HG03378 (cell line): ENCODE results near the gene MLX.
"Not testable (repeated sequence)": the region's sequence is repeated elsewhere in the genome, so short reads cannot be mapped to it uniquely, and the experiment has no call there.

Experiments used
- ATAC-seq: cut with Tn5 transposase; IDR thresholded peaks from one replicate; pipeline ENCODE4 v1.9.1; 2021; ENCODE audit warnings: mild to moderate bottlenecking, moderate library complexity; ENCODE audit not compliant: unreplicated experiment

The MLX gene

GRCh38 chr17:42536048-42536371 lies 30.9 kb upstream of the MLX start, which contains the start of gene NAGLU:
NAGLU (plus strand) TSS chr17:42536241; CDS start chr17:42536273, 32 bp downstream.
- peak; percentile 61 for ATAC-seq

- peak; percentile 29 for ATAC-seq
These were observed 30.3 kb upstream of the MLX start for GRCh38 chr17:42536372-42537155.

GRCh38 chr17:42537156-42537805 lies 29.6 kb upstream of the MLX start:
- no peak for ATAC-seq

DNA sequence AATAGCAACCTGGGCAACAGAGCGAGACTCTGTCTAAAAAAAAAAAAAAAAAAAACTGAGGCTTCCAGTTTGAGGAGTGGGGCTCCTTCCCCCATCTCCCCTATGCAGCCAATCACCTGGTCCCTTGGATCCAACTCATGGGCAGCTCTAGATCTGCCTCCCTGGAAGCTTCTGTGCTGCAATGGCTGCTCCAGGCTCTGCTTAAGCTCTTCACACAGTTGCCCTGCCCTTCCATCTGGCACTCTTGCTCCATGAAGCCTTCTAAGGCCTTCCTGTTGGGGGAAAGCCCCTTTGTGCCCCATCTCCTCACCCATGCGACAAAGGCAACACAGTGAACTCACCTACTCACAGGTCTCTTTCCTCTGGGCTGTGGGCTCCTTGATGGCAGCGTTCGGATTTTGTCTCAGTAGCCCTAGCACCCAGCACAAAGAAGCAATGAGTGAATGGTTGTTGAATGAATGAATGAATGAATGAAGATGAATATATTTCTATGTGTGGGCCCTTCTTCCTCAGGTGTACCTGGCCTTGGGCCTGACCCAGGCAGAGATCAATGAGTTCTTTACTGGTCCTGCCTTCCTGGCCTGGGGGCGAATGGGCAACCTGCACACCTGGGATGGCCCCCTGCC lies 29.0 kb upstream of the MLX start:
- no peak for ATAC-seq

DNA sequence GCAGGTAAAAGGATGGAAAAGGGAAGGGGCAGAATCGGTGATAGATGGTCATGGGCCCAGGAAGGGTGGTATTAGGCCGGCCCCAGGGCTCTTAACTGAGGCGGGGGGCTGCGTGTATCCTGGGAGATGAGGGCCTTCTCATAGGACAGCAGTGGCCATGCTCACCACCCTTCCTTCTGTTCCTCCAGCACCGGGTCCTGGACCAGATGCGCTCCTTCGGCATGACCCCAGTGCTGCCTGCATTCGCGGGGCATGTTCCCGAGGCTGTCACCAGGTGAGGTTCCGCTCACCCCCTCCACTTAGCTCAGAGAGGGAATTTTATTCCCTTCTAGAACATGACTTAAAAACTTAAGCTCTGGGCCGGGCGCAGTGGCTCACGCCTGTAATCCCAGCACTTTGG lies 28.4 kb upstream of the MLX start:
- no peak for ATAC-seq

DNA sequence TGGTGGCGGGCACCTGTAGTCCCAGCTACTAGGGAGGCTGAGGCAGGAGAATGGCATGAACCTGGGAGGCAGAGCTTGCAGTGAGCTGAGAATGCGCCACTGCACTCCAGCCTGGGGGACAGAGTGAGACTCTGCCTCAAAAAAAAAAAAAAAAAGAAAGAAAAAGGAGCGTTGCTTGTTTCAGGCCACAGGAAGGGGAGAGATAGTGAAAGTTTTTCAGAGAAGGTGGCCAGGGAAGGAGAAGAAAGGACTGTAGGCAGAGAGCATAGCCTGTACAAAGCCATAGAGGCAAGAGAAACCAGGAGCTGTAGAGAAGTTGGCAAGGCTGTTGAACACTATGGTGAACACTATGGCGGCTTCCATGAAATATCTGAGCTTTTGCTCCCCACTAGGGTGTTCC lies 26.3 kb upstream of the MLX start:
- not testable (repeated sequence) for ATAC-seq

GRCh38 chr17:42541041-42541833 lies 25.7 kb upstream of the MLX start:
- ATAC-seq: no peak

GRCh38 chr17:42543190-42544079 lies 23.5 kb upstream of the MLX start:
- no peak for ATAC-seq

DNA sequence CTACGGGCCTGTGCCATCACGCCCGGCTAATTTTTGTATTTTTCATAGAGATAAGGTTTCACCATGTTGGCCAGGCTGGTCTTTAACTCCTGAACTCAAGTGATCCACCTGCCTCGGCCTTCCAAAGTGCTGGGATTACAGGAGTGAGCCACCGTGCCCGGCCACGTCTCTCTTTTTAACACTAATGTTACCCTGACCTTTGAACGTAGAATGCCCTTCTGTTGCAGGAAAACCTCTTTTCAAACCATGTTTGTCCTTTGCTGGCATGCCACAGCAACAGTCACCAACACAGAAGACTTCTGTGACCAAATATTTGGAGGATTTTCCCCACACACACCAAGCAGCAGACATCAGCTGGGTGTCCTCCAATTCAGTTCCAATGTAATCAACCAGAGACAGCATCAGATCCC lies 22.0 kb upstream of the MLX start:
- no peak for ATAC-seq

GRCh38 chr17:42545755-42546505 lies 21.0 kb upstream of the MLX start:
- not testable (repeated sequence) for ATAC-seq

- no peak for ATAC-seq
These were observed 19.9 kb upstream of the MLX start for GRCh38 chr17:42547001-42547461.

DNA sequence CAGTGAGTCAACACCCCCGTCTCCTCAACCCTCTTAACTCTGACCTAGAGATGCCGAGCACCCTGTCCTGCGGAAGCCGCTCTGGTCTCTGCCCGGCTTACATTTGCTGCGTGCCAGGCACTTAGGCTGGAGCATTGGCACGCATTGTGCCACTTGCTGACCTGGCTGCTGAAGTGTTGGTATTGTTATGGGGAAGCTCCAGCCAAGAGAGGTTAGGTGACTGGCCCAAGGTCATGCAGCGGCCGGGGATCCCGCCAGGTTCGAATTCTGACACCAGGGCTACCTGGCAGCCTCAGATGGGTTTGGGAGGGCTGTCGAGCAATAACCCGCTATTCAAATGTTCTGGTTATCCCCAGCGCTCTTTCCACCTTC lies 19.2 kb upstream of the MLX start:
- ATAC-seq: no peak

DNA sequence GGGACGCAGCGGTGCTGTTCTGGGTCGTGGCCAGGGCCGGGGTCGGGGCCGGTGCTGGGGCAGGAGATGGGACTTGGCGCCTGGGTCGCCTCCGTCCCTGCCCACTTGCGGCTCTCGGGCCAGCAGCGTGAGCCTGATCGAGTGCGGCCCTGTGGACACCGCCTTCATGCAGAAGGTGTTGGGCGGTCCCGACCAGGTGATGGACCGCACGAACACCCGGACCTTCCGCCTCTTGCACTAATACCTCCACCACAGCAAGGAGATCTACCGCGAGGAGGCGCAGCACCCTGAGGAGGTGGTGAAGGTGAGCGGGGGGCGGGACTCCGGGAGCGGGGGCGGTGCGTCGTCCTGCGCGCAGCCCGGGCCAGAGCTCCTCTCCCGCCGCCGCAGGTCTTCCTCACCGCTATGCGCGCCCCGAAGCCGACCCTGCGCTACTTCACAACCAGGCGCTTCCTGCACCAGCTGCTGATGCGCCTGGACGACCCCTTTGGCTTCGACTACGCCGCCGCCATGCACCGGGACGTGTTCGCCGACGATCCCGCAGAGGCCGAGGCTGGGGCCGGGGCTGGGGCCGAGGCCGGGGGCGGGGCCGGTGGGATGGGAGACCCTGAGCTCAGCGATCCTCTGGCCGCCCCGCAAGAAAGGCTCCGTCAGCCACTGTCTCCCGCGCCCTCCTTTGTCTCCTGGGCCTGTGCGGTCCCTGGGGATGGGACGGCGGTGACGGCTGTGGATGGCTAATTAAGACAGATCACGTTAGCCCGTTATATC lies 18.6 kb upstream of the MLX start:
- no peak for ATAC-seq

GRCh38 chr17:42548993-42549755 lies 17.7 kb upstream of the MLX start:
- no peak for ATAC-seq

DNA sequence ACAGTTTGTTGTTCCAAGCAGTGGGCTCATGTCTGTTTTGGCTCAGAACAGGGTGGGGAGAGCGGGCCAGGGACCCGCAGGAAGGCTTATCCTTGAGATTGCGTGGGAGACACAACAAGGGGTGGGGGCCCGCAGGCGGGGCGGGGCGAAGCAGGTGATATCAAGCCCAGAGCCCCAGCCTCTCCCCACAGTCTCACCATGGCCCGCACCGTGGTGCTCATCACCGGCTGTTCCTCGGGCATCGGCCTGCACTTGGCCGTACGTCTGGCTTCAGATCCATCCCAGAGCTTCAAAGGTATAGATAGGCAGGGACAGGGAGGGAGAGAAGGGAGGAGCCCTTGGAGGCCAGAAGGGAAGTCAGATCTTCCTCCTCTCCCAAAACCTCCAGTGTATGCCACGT lies 14.2 kb upstream of the MLX start, which contains the start of gene HSD17B1:
TSS of gene HSD17B1 (plus strand) at position 188 of the 400 bp plus-strand sequence. CDS start at position 199, 11 bp downstream.
- ATAC-seq: not testable (repeated sequence)

DNA sequence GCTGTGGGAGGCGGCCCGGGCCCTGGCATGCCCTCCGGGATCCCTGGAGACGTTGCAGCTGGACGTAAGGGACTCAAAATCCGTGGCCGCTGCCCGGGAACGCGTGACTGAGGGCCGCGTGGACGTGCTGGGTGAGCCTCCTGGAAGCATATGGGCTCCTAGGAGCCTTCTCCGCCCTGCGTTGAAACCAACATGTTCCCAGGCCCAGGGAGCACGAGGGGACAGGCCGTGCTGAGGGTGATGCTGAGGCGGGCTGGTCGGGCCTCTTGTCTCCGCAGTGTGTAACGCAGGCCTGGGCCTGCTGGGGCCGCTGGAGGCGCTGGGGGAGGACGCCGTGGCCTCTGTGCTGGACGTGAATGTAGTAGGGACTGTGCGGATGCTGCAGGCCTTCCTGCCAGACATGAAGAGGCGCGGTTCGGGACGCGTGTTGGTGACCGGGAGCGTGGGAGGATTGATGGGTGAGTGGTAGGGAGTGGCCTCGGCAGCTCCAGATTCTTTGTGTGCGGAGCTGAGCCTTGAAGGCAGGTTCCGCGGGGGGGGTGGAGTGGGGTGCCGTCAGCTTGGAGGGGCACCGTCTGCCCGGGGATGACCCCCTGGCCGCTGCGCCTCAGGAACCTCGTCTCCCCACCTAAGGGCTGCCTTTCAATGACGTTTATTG lies 13.6 kb upstream of the MLX start:
- ATAC-seq: no peak

DNA sequence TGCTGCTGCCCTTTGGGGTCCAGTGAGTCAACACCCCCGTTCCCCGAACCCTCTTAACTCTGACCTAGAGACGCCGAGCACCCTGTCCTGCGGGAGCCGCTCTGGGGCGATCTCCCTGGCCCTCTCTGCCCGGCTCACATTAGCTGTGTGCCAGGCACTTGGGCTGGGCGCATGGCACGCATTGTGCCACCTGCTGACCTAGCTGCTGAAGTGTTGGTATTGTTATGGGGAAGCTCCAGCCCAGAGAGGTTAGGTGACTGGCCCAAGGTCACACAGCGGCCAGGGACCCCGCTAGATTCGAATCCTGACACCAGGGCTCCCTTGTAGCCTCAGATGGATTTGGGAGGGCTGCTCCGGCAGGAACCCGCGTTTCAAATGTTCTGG lies 13.0 kb upstream of the MLX start:
- ATAC-seq: no peak
